ENCODE measurements around the gene CHCHD10. TPM values are rescaled to one million over a fixed set of nuclear protein-coding genes. Genes with fewer than 3 reads are reported as not detected.

CHCHD10 gene
- total and polyA plus RNA-seq, 2 donors = 20.0 to 64.0 TPM

DNA sequence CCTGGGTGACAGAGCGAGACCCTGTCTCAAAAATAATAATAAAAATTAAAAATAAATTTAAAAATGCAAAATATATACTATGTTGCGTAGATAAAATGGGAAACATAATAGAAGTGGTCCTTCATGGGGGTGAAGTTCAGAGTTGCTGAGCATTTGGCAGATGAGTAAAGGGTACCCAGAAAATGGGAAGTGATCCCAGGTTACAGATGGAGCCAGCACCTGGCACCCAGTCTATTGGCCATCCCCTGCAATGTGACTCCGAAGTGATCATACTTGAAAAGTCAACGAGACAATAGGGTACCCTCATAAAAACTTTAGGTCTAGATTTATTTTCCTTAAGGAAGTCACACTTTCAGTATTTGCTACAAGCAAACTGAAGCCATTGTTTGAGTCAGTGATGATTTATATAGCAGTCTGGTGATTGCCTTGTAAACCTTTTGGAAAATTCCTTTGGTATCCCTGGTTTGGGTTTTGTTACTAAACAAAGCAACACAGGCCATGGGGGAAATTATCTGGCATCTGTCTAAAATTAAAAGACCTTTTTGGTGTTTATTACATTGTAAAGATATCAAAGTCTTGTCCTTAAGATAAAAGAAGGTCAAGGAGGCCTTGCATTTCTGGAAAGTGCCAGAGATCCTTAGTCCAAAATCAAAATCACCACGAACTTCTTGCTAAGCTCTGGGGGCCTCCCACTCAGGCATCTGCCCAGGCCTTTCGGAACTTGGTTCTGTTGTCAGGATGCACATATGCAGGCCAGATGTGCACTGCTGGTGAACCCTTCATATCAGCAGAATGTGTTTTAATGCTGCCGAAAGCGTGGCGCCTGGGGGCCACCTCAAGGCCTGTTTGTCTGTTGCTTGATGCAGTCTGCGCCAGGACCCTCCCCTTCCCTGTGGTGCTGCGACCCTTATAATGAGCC is 23.3 kb upstream of the CHCHD10 start:
- WGBS = 91% methylated on average over 11 of the region's 11 CpGs
- no peak for DNase-seq (ENCODE audit: low read depth in 6 of 9, low spot score in 9 of 9)
- H3K27ac ChIP-seq (ENCODE audit: low read depth in 1 of 2, low read length in 1 of 2) = no peak overlapping the region
- peaks cover 27 to 37% of the 10 kb centered on the region in 2 donors for H3K4me1 ChIP-seq (ENCODE audit: control insufficient read depth in 2 of 2, insufficient read depth in 2 of 2, low read length in 2 of 2)
- no peaks in the 10 kb centered on the region for H3K9me3 ChIP-seq (ENCODE audit: control insufficient read depth in 2 of 2, insufficient read depth in 1 of 2, low read length in 1 of 2)
- no peak overlapping the region for H3K4me3 ChIP-seq (ENCODE audit: low read length in 2 of 2)
- H3K27me3 ChIP-seq (ENCODE audit: control insufficient read depth in 2 of 2, insufficient read depth in 1 of 2, low read length in 1 of 2) = no peaks in the 10 kb centered on the region
- peaks cover 50 to 55% of the 10 kb centered on the region in 2 donors for H3K36me3 ChIP-seq (ENCODE audit: control insufficient read depth in 2 of 2, insufficient read depth in 2 of 2, low read length in 1 of 2)

DNA sequence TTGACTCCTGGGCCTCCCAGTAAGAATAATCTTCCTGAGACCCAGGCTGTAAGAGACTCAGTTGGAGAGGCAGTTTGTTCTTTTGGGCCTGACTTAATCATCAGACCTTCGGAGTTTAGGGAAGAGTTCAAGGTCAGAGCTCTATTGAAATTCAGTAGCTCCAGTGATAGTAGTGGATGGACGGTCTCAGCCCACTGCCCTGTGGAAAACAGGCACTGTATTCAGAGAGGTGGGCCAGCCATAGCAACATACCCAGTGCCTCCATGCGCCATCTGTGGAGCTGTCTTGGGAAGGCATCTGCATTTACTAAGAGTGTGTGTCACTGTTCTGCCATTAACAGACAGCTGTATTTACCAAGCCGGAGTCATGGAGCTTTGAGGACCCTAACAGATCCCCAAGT is 21.9 kb upstream of the CHCHD10 start:
- 97% methylated on average over 4 of the region's 4 CpGs for WGBS
- Histone ChIP-seq H3K4me1 (ENCODE audit: control insufficient read depth in 2 of 2, insufficient read depth in 2 of 2, low read length in 2 of 2) (peaks cover 34 to 47% of the 10 kb centered on the region in 2 donors), H3K27me3 (ENCODE audit: control insufficient read depth in 2 of 2, insufficient read depth in 1 of 2, low read length in 1 of 2) (no peaks in the 10 kb centered on the region), H3K9me3 (ENCODE audit: control insufficient read depth in 2 of 2, insufficient read depth in 1 of 2, low read length in 1 of 2) (no peaks in the 10 kb centered on the region), H3K36me3 (ENCODE audit: control insufficient read depth in 2 of 2, insufficient read depth in 2 of 2, low read length in 1 of 2) (peaks cover 37 to 45% of the 10 kb centered on the region in 2 donors), H3K27ac (ENCODE audit: low read depth in 1 of 2, low read length in 1 of 2) (no peak overlapping the region), H3K4me3 (ENCODE audit: low read length in 2 of 2) (no peak overlapping the region)
- DNase-seq (ENCODE audit: low read depth in 6 of 9, low spot score in 9 of 9) = no peak

DNA sequence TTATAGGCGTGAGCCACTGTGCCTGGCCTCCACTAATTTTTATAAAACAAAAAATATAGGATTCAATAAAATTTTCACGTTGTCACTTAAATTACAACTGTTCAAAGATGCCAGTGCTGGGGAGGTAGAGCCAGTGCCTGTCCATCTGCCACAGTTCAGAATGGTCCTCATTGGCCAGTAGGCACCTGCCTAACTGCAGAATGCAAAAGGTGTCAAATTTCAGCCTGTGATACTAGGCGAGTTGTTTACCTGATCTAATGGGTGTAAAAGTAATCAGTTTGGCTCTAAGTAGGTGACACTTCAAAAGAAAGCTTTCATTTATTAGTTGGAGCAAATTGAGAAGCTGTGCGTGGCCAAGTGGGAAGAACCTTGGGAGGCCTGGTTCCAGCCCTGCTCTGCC is 21.3 kb upstream of the CHCHD10 start:
- Histone ChIP-seq H3K4me3 (ENCODE audit: low read length in 2 of 2) (no peak overlapping the region), H3K27ac (ENCODE audit: low read depth in 1 of 2, low read length in 1 of 2) (no peak overlapping the region), H3K9me3 (ENCODE audit: control insufficient read depth in 2 of 2, insufficient read depth in 1 of 2, low read length in 1 of 2) (no peaks in the 10 kb centered on the region), H3K4me1 (ENCODE audit: control insufficient read depth in 2 of 2, insufficient read depth in 2 of 2, low read length in 2 of 2) (peaks cover 37 to 52% of the 10 kb centered on the region in 2 donors), H3K27me3 (ENCODE audit: control insufficient read depth in 2 of 2, insufficient read depth in 1 of 2, low read length in 1 of 2) (no peaks in the 10 kb centered on the region), H3K36me3 (ENCODE audit: control insufficient read depth in 2 of 2, insufficient read depth in 2 of 2, low read length in 1 of 2) (peaks cover 32 to 40% of the 10 kb centered on the region in 2 donors)
- 97% methylated on average over 4 of the region's 4 CpGs for WGBS
- no peak for DNase-seq (ENCODE audit: low read depth in 6 of 9, low spot score in 9 of 9)

DNA sequence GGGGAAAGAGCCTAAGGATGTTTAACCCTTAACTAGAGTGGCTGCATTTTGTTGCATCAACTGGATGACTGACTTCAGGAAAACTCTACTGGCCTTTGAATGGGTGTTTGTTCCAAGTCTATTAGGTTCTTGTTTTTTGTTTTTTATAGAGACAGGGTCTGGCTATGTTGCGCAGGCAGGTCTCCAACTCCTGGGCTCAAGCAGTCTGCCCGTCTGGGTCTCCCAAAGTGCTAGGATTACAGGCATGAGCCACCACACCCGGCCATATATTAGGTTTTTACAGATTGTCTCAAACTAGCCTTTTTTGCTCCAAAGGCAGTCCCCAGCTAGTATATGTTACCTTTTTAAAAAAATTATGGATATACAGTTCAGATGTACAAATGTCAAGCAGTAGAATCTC is 20.1 kb upstream of the CHCHD10 start:
- Histone ChIP-seq H3K27me3 (ENCODE audit: control insufficient read depth in 2 of 2, insufficient read depth in 1 of 2, low read length in 1 of 2) (no peaks in the 10 kb centered on the region), H3K27ac (ENCODE audit: low read depth in 1 of 2, low read length in 1 of 2) (no peak overlapping the region), H3K4me3 (ENCODE audit: low read length in 2 of 2) (peak overlapping the region; percentile 58 to 94), H3K4me1 (ENCODE audit: control insufficient read depth in 2 of 2, insufficient read depth in 2 of 2, low read length in 2 of 2) (peaks cover 46 to 63% of the 10 kb centered on the region in 2 donors), H3K9me3 (ENCODE audit: control insufficient read depth in 2 of 2, insufficient read depth in 1 of 2, low read length in 1 of 2) (no peaks in the 10 kb centered on the region), H3K36me3 (ENCODE audit: control insufficient read depth in 2 of 2, insufficient read depth in 2 of 2, low read length in 1 of 2) (peaks cover 20 to 29% of the 10 kb centered on the region in 2 donors)
- DNase-seq (ENCODE audit: low read depth in 6 of 9, low spot score in 9 of 9) = no peak
- WGBS = 96% methylated on average over 3 of the region's 3 CpGs

DNA sequence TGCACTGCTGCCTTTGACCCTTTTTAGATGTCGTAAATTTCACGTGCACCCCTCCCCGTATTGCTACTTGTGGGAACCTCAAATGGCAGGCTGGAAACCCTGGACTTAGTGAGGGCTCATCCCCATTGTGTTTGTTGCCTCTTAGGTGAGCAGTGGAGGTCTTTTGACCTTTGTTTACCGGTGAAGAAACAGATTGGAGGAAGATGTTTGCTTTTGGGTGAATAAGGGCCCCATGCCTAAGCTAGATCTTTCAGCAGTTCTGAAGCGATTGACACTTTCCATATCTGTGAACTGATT is 19.8 kb upstream of the CHCHD10 start:
- Histone ChIP-seq H3K9me3 (ENCODE audit: control insufficient read depth in 2 of 2, insufficient read depth in 1 of 2, low read length in 1 of 2) (no peaks in the 10 kb centered on the region), H3K4me1 (ENCODE audit: control insufficient read depth in 2 of 2, insufficient read depth in 2 of 2, low read length in 2 of 2) (peaks cover 46 to 63% of the 10 kb centered on the region in 2 donors), H3K36me3 (ENCODE audit: control insufficient read depth in 2 of 2, insufficient read depth in 2 of 2, low read length in 1 of 2) (peaks cover 17 to 26% of the 10 kb centered on the region in 2 donors), H3K4me3 (ENCODE audit: low read length in 2 of 2) (peak overlapping the region; percentile 58 to 94), H3K27me3 (ENCODE audit: control insufficient read depth in 2 of 2, insufficient read depth in 1 of 2, low read length in 1 of 2) (no peaks in the 10 kb centered on the region), H3K27ac (ENCODE audit: low read depth in 1 of 2, low read length in 1 of 2) (peak overlapping the region; percentile 68 to 100)
- DNase-seq (ENCODE audit: low read depth in 6 of 9, low spot score in 9 of 9) = no peak
- WGBS = 9% methylated on average over 5 of the region's 5 CpGs

DNA sequence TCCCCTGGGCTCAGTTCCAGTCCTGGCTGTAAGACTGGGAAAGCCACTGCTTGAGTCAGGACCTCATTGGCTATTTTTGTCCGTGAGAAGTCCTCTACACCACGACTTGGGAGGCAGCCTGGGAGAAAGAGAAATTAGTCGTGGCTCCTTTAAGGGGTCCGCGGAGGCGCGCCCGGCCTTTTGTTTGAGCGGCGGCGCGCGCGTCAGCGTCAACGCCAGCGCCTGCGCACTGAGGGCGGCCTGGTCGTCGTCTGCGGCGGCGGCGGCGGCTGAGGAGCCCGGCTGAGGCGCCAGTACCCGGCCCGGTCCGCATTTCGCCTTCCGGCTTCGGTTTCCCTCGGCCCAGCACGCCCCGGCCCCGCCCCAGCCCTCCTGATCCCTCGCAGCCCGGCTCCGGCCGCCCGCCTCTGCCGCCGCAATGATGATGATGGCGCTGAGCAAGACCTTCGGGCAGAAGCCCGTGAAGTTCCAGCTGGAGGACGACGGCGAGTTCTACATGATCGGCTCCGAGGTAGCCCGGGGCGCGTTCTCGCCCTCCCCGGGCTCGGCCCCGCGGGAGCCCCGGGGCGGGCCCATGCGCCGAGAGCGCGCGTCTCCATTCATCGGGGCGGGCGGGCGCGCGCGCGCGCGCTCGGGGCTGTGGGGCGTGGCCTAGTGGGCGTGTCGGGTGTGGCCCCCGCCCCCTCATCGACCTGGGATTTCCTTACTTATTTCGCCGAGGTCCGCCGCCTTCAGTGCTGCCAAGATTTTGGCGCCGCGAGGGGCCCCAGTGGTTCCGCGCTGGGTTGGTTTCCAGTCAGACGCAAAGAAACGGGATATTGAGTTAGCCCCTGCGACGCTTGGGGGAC is 19.2 kb upstream of the CHCHD10 start, which contains the start of gene SMARCB1:
Gene SMARCB1 (plus strand): TSS at position 215 of the 848 bp plus-strand sequence. CDS start 204 bp downstream, at position 419.
- H3K27ac ChIP-seq (ENCODE audit: low read depth in 1 of 2, low read length in 1 of 2) = peak within 1 kb of the TSS; percentile 98 to 100
- WGBS = under 1% methylated on average over 97 of the region's 97 CpGs
- peaks cover 48 to 63% of the 10 kb centered on the region in 2 donors for H3K4me1 ChIP-seq (ENCODE audit: control insufficient read depth in 2 of 2, insufficient read depth in 2 of 2, low read length in 2 of 2)
- peak within 1 kb of the TSS; percentile 58 to 94 for H3K4me3 ChIP-seq (ENCODE audit: low read length in 2 of 2)
- no peaks in the 10 kb centered on the region for H3K9me3 ChIP-seq (ENCODE audit: control insufficient read depth in 2 of 2, insufficient read depth in 1 of 2, low read length in 1 of 2)
- peaks cover 11 to 20% of the 10 kb centered on the region in 2 donors for H3K36me3 ChIP-seq (ENCODE audit: control insufficient read depth in 2 of 2, insufficient read depth in 2 of 2, low read length in 1 of 2)
- no peaks in the 10 kb centered on the region for H3K27me3 ChIP-seq (ENCODE audit: control insufficient read depth in 2 of 2, insufficient read depth in 1 of 2, low read length in 1 of 2)
- DNase-seq (ENCODE audit: low read depth in 6 of 9, low spot score in 9 of 9) = peak; percentile 75 to 95 (median 83)

GRCh38 chr22:23786261-23786710 is 18.5 kb upstream of the CHCHD10 start:
- H3K27me3 ChIP-seq (ENCODE audit: control insufficient read depth in 2 of 2, insufficient read depth in 1 of 2, low read length in 1 of 2) = no peaks in the 10 kb centered on the region
- H3K36me3 ChIP-seq (ENCODE audit: control insufficient read depth in 2 of 2, insufficient read depth in 2 of 2, low read length in 1 of 2) = peaks cover 5 to 14% of the 10 kb centered on the region in 2 donors
- peak in 4 of 9 donors; percentile 71 to 92 (median 78) for DNase-seq (ENCODE audit: low read depth in 6 of 9, low spot score in 9 of 9)
- no peaks in the 10 kb centered on the region for H3K9me3 ChIP-seq (ENCODE audit: control insufficient read depth in 2 of 2, insufficient read depth in 1 of 2, low read length in 1 of 2)
- H3K4me1 ChIP-seq (ENCODE audit: control insufficient read depth in 2 of 2, insufficient read depth in 2 of 2, low read length in 2 of 2) = peaks cover 48 to 64% of the 10 kb centered on the region in 2 donors
- peak overlapping the region; percentile 58 to 94 for H3K4me3 ChIP-seq (ENCODE audit: low read length in 2 of 2)
- 11% methylated on average over 9 of the region's 9 CpGs for WGBS
- H3K27ac ChIP-seq (ENCODE audit: low read depth in 1 of 2, low read length in 1 of 2) = peak overlapping the region; percentile 98 to 100

DNA sequence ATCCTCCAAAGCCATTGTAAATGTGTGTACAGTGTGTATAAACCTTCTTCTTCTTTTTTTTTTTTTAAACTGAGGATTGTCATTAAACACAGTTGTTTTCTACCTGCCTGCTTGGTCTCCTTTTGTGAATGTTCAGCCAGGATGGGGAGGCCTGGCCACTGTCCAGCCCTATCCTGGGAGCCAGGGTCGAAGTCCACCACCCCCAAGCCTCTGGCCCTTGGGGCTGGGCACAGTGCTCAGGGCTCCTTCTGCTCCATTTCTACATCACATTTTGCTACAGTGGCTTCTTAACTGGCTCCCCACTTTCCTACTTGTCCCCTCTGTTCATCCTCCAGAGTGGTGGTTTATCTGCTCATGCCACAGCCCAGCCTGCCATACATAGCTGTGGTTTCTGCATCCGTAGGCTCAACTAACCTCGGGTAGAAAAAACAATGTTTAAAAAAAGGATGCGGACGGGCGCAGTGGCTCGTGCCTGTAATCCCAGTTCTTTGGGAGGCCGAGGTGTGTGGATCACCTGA is 16.5 kb upstream of the CHCHD10 start:
- Histone ChIP-seq H3K4me3 (ENCODE audit: low read length in 2 of 2) (no peak overlapping the region), H3K36me3 (ENCODE audit: control insufficient read depth in 2 of 2, insufficient read depth in 2 of 2, low read length in 1 of 2) (peaks cover 0 to 7% of the 10 kb centered on the region in 2 donors), H3K27me3 (ENCODE audit: control insufficient read depth in 2 of 2, insufficient read depth in 1 of 2, low read length in 1 of 2) (no peaks in the 10 kb centered on the region), H3K27ac (ENCODE audit: low read depth in 1 of 2, low read length in 1 of 2) (peak overlapping the region in 1 of 2 donors; percentile 60), H3K4me1 (ENCODE audit: control insufficient read depth in 2 of 2, insufficient read depth in 2 of 2, low read length in 2 of 2) (peaks cover 43 to 67% of the 10 kb centered on the region in 2 donors), H3K9me3 (ENCODE audit: control insufficient read depth in 2 of 2, insufficient read depth in 1 of 2, low read length in 1 of 2) (no peaks in the 10 kb centered on the region)
- DNase-seq (ENCODE audit: low read depth in 6 of 9, low spot score in 9 of 9) = peak in 1 of 9 donors; percentile 72
- 16% methylated on average over 8 of the region's 8 CpGs for WGBS

Measured in thymus (tissue), 11 donors.